ENCODE results near the gene ATP5MC3.

Gene ATP5MC3

GRCh38 chr2:175137793-175138192 lies 43.7 kb downstream of the ATP5MC3 start:
- POLR2A ChIA-PET, result no interaction called here
- no peak for DNase-seq (ENCODE audit: low read depth, low spot score)

GRCh38 chr2:175136334-175137215 lies 44.9 kb downstream of the ATP5MC3 start:
- no peak overlapping the region for H3K4me3 ChIP-seq (ENCODE audit: low read depth, low read length)
- DNase-seq (ENCODE audit: low read depth, low spot score), result no peak
- TF ChIP-seq, protein P1, sequence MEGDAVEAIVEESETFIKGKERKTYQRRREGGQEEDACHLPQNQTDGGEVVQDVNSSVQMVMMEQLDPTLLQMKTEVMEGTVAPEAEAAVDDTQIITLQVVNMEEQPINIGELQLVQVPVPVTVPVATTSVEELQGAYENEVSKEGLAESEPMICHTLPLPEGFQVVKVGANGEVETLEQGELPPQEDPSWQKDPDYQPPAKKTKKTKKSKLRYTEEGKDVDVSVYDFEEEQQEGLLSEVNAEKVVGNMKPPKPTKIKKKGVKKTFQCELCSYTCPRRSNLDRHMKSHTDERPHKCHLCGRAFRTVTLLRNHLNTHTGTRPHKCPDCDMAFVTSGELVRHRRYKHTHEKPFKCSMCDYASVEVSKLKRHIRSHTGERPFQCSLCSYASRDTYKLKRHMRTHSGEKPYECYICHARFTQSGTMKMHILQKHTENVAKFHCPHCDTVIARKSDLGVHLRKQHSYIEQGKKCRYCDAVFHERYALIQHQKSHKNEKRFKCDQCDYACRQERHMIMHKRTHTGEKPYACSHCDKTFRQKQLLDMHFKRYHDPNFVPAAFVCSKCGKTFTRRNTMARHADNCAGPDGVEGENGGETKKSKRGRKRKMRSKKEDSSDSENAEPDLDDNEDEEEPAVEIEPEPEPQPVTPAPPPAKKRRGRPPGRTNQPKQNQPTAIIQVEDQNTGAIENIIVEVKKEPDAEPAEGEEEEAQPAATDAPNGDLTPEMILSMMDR (IDR thresholded peaks at IDR 0.05; ENCODE audit: insufficient read depth, low read length, missing control alignments), result no peak
- ChIA-PET POLR2A (no interaction called here), CTCF (interaction anchor here (0.8 to 1.6 kb wide), 6 partner anchors 11 to 32 kb away, joined by 3 to 5 read pairs (median 3); no protein-coding TSS in a partner anchor)

More at GRCh38 chr2:175137793-175138192, 43.7 kb downstream of the ATP5MC3 start:
- H3K4me3 ChIP-seq (ENCODE audit: low read depth, low read length), result no peak overlapping the region
- TF ChIP-seq, protein P1 (IDR thresholded peaks at IDR 0.05; ENCODE audit: insufficient read depth, low read length, missing control alignments), result no peak
- CTCF ChIA-PET, result interaction anchor here (1.0 to 1.2 kb wide), 2 partner anchors 11 to 12 kb away, joined by 3 to 5 read pairs; no protein-coding TSS in a partner anchor

- DNase-seq (ENCODE audit: low read depth, low spot score), result no peak
- CTCF ChIA-PET, result interaction anchor here (1.2 to 1.6 kb wide), 3 partner anchors 12 to 32 kb away, joined by 3 to 5 read pairs (median 4); no protein-coding TSS in a partner anchor
- H3K4me3 ChIP-seq (ENCODE audit: low read depth, low read length), result no peak overlapping the region
- POLR2A ChIA-PET, result no interaction called here
- TF ChIP-seq, protein P1 (IDR thresholded peaks at IDR 0.05; ENCODE audit: insufficient read depth, low read length, missing control alignments), result no peak
These were observed 45.6 kb downstream of the ATP5MC3 start for GRCh38 chr2:175135862-175136261.

GRCh38 chr2:175135177-175135576 lies 46.3 kb downstream of the ATP5MC3 start:
- no peak for DNase-seq (ENCODE audit: low read depth, low spot score)
- no peak overlapping the region for H3K4me3 ChIP-seq (ENCODE audit: low read depth, low read length)
- CTCF ChIA-PET, result interaction anchor here (1.5 to 1.6 kb wide), 2 partner anchors 23 to 25 kb away, joined by 3 to 5 read pairs; no protein-coding TSS in a partner anchor
- TF ChIP-seq, protein P1 (IDR thresholded peaks at IDR 0.05; ENCODE audit: insufficient read depth, low read length, missing control alignments), result no peak
- POLR2A ChIA-PET, result no interaction called here

DNA sequence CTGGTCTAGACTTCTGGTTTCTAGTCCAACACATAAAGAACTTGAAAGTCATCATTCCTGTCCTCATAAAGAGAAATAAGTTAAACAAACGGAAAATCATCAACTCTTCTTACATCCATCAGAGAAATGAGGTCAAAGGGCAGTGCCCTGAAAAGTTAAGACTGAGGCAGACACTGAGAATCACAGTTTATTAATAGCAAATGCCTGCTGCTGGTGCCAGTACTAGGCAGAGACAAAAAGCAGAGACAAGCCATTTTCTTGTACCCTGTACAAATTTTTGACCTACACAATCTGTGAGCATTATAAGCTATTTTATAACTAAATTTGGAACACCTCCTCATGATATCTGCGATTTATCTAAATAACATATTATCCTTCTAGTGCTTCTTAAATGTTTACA lies 50.3 kb downstream of the ATP5MC3 start:
- H3K4me3 ChIP-seq (ENCODE audit: low read depth, low read length), result no peak overlapping the region
- CTCF ChIA-PET, result no interaction called here
- TF ChIP-seq, protein P1 (IDR thresholded peaks at IDR 0.05; ENCODE audit: insufficient read depth, low read length, missing control alignments), result no peak
- POLR2A ChIA-PET, result interaction anchor here (0.6 kb wide), 1 partner anchor 382 kb away, joined by 3 read pairs; no protein-coding TSS in a partner anchor
- DNase-seq (ENCODE audit: low read depth, low spot score), result no peak

DNA sequence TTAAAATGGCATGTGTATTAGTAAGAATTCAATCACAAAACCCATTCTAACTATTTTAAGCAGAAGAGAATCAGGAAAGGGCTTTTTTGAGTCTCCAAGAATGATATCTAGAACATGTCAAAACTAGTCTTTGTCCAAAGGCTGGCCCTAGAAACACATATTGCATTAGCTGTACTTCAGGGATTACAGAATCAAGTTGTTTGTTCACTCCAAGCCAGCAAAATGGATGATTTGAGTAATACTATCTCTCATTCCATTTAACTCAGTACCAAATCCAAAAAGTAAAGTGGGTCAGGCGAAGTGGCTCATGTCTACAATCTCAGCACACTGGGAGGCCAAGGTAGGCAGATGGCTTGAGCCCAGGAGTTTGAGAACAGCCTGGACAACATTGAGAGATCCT lies 54.8 kb downstream of the ATP5MC3 start:
- DNase-seq (ENCODE audit: low read depth, low spot score), result no peak
- H3K4me3 ChIP-seq (ENCODE audit: low read depth, low read length), result no peak overlapping the region
- ChIA-PET POLR2A (no interaction called here), CTCF (interaction anchor here (1.6 to 1.7 kb wide), 2 partner anchors 15 to 16 kb away, joined by 4 to 5 read pairs; no protein-coding TSS in a partner anchor)
- TF ChIP-seq, protein P1 (IDR thresholded peaks at IDR 0.05; ENCODE audit: insufficient read depth, low read length, missing control alignments), result no peak
